ENCODE data around the gene METTL13.

- no peak for TF ChIP-seq CTCF (IDR thresholded peaks at IDR 0.05)
- TF ChIP-seq EZH2 (IDR thresholded peaks at IDR 0.05) = no peak
- no peak for TF ChIP-seq EZH2phosphoT487 (IDR thresholded peaks at IDR 0.05)
These were observed 11.7 kb upstream of the METTL13 start for GRCh38 chr1:171769754-171770153.

Data from neural progenitor cell (in vitro differentiated cells).